Measurements from ENCODE around the gene DOCK8. TPM values are rescaled to one million over a fixed set of nuclear protein-coding genes. Genes with fewer than 3 reads are reported as not detected.

DOCK8 gene
- total RNA-seq, 4 donors from 2014 or later, result 5.1 to 15.1 (median 8.4) TPM

DNA sequence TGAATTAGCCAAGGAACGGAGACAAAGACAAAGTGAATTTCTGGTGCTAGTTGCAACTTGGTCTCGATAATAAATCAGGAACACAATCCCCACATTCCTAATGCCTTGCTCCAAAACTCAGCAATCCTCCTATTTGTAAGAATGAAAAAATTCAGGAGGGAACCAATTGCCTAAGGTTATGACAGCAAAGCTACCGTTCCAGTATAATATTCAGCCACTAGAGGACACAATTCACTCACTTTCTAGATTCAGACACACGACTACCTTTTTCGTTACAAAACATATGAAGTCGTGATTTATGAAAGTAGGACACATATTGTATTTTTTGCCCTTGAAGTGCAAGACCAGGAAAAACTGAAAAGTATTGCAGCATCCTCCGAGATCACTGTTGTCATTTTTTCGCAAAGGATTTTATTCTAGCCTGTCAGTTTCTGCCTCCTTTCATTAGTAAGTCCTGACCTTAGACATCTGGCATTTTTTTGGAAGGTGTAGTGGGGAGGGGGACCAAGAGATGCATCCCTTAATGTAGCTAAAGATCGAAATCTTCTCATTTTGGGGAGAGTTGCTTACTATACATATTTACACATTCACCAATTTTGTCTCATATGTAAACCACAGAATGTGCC lies 133.1 kb downstream of the DOCK8 start:
- intact Hi-C loops (cut with DNase I; ENCODE audit: low total_unique reads), result no loop called here
- no peak for DNase-seq (ENCODE audit: low spot score in 2 of 2)
- WGBS, 2 donors, result 28% methylated on average over 9 of the region's 9 CpGs
- TF ChIP-seq CTCF (IDR thresholded peaks at IDR 0.05), result no peak
- no peak for TF ChIP-seq POLR2A (IDR thresholded peaks at IDR 0.05)
- H3K4me3 ChIP-seq (ENCODE audit: low read depth, poor library complexity, severe bottlenecking), result no peak overlapping the region

DNA sequence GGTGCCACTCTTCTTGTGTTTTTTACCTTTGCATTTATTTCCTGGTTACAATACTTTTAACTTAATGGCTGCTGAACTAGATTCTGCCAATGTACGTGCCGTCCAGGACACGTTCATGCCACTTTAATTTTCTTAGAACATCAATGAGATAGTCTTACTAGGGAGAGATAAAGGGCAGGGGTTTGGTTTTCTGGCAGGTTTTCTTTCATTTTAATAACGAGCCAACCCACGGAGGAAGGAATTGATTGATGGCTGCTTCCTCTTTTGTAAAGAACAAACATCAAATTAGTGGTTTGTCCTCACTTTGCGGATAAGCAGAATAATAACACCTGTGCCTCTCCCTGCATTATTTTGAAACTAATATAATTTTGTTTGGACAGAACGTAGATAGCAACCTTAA lies 135.7 kb downstream of the DOCK8 start:
- no peak overlapping the region for H3K4me3 ChIP-seq (ENCODE audit: low read depth, poor library complexity, severe bottlenecking)
- intact Hi-C loops (cut with DNase I; ENCODE audit: low total_unique reads), result no loop called here
- TF ChIP-seq POLR2A (IDR thresholded peaks at IDR 0.05), result no peak
- TF ChIP-seq CTCF (IDR thresholded peaks at IDR 0.05), result no peak
- WGBS, 2 donors, result 60 to 62% methylated on average over 7 of the region's 7 CpGs
- no peak for DNase-seq (ENCODE audit: low spot score in 2 of 2)

DNA sequence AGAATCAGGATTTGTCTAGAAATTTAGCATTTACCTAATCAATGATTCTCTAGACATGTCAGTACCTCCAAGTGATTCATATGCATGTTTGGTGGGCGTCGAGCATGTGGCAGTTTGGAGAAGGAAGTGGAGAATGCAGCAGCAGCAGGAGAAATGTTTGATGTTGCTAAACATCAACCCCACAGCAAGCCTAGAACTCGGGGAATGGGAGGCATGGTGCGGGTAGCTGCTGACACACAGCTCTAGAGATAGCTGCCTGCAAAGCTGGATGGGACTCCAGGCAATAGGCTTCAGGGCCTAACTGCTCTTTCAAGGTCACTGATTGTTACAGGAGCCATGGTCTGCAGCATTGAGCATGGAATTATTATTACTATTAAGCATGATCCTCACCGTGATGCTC lies 137.3 kb downstream of the DOCK8 start:
- intact Hi-C loops (cut with DNase I; ENCODE audit: low total_unique reads), result no loop called here
- WGBS, 2 donors, result 91 to 93% methylated on average over 5 of the region's 5 CpGs
- H3K4me3 ChIP-seq (ENCODE audit: low read depth, poor library complexity, severe bottlenecking), result no peak overlapping the region
- no peak for DNase-seq (ENCODE audit: low spot score in 2 of 2)
- no peak for TF ChIP-seq CTCF (IDR thresholded peaks at IDR 0.05)
- TF ChIP-seq POLR2A (IDR thresholded peaks at IDR 0.05), result no peak

DNA sequence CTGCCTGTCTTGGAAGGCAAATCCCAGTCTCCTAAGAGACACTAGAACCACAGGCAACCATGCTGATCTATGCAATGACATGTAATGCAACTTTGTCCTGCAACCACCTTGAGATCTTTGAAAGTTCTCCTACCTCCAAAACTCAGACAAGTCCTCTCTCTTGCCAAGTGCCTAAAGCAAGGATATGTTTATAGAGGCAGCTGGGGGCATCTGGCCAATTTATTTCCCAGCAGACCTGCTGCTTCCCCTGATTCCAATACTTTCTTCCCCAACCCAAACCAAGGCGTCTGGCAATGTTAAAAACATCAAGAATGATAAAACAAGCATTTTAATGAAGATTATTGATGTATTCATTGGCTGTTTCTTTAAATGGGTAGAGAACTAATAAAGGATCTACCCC lies 138.4 kb downstream of the DOCK8 start:
- TF ChIP-seq CTCF (IDR thresholded peaks at IDR 0.05), result no peak
- no peak for TF ChIP-seq POLR2A (IDR thresholded peaks at IDR 0.05)
- DNase-seq (ENCODE audit: low spot score in 2 of 2), result no peak
- 22 to 48% methylated on average over 1 of the region's 1 CpG for WGBS, 2 donors
- intact Hi-C loops (cut with DNase I; ENCODE audit: low total_unique reads), result no loop called here
- no peak overlapping the region for H3K4me3 ChIP-seq (ENCODE audit: low read depth, poor library complexity, severe bottlenecking)

DNA sequence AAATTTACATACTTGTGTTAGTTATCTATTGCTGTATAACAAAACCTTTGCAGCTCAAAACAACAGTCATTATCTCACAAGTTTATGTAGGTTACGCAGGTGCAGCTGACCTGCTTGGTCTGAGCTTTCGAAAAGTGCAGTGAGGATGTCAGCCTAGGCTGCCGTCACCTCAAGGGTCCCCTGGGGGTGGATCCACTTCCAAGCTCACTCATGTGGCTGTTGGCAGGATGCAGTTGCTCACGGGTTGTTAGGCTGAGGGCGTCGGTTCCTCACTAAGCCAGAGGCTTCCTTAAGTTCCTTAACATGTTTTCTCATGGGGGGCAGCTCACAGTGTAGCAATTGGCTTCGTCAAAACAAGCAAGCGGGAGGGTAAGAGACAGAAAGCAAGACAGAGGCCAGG lies 139.8 kb downstream of the DOCK8 start:
- 76 to 80% methylated on average over 8 of the region's 8 CpGs for WGBS, 2 donors
- intact Hi-C loops (cut with DNase I; ENCODE audit: low total_unique reads), result no loop called here
- TF ChIP-seq POLR2A (IDR thresholded peaks at IDR 0.05) (no peak), CTCF (IDR thresholded peaks at IDR 0.05) (no peak)
- H3K4me3 ChIP-seq (ENCODE audit: low read depth, poor library complexity, severe bottlenecking), result no peak overlapping the region
- no peak for DNase-seq (ENCODE audit: low spot score in 2 of 2)

GRCh38 chr9:357560-357959 lies 142.9 kb downstream of the DOCK8 start:
- DNase-seq (ENCODE audit: low spot score in 2 of 2), result no peak
- no peak overlapping the region for H3K4me3 ChIP-seq (ENCODE audit: low read depth, poor library complexity, severe bottlenecking)
- WGBS, 2 donors, result 82 to 87% methylated on average over 4 of the region's 4 CpGs
- TF ChIP-seq POLR2A (IDR thresholded peaks at IDR 0.05), result no peak
- no peak for TF ChIP-seq CTCF (IDR thresholded peaks at IDR 0.05)
- intact Hi-C loops (cut with DNase I; ENCODE audit: low total_unique reads), result no loop called here
